DND-41 (cell line): ENCODE results near the gene DEFB129.

ENCODE experiments used
- ATAC-seq: fragments of 200-7000 bp; cut with Tn5 transposase; 3 replicates; pipeline ENCODE4 v1.9.1; 2021; ENCODE audit warnings: low read depth; ENCODE audit not compliant: insufficient read depth
- DNase-seq: peaks from one replicate; pipeline ENCODE4 v3.0.0-alpha.2; 2020
- H2AFZ ChIP-seq: 2 replicates; pipeline ENCODE4 v1.6.0; 2012; ENCODE audit warnings: low read depth, low read length
- H3K27ac ChIP-seq: 2 replicates; pipeline ENCODE4 v1.5.1; 2012; ENCODE audit warnings: low read length, inconsistent platforms
- H3K27me3 ChIP-seq: fragments of 200-600 bp; sonication (generic); 2 replicates; pipeline ENCODE4 v1.6.0; 2012; ENCODE audit warnings: low read length, mild to moderate bottlenecking, inconsistent platforms; ENCODE audit not compliant: insufficient read depth, poor library complexity
- H3K36me3 ChIP-seq: 2 replicates; pipeline ENCODE4 v1.5.1; 2012; ENCODE audit warnings: low read length, inconsistent platforms; ENCODE audit not compliant: insufficient read depth
- H3K4me1 ChIP-seq: 2 replicates; pipeline ENCODE4 v1.5.1; 2012; ENCODE audit warnings: mild to moderate bottlenecking, low read length; ENCODE audit not compliant: insufficient read depth
- H3K4me2 ChIP-seq: 2 replicates; pipeline ENCODE4 v1.6.0; 2012; ENCODE audit warnings: mild to moderate bottlenecking, moderate library complexity, low read length, inconsistent platforms; ENCODE audit not compliant: insufficient read depth
- H3K4me3 ChIP-seq, 2 experiments: fragments of 200-600 bp in 1 of 2; shearing (Covaris generic) in 1 of 2; 2 replicates each; pipeline ENCODE4 v1.5.1; 2012 to 2016; ENCODE audit warnings: inconsistent platforms in 2 of 2, low read length in 2 of 2, mild to moderate bottlenecking in 2 of 2, low read depth in 1 of 2, moderate library complexity in 1 of 2
- H3K79me2 ChIP-seq: 2 replicates; pipeline ENCODE4 v1.6.0; 2012; ENCODE audit warnings: low read length, inconsistent platforms; ENCODE audit not compliant: insufficient read depth
- H3K9ac ChIP-seq: 2 replicates; pipeline ENCODE4 v1.6.0; 2012; ENCODE audit warnings: low read depth, mild to moderate bottlenecking, inconsistent platforms, low read length, moderate library complexity
- H3K9me3 ChIP-seq: 2 replicates; pipeline ENCODE4 v1.5.1; 2012; ENCODE audit warnings: low read length, moderate library complexity, mild to moderate bottlenecking, inconsistent platforms; ENCODE audit not compliant: insufficient read depth, severe bottlenecking
- H4K20me1 ChIP-seq: 2 replicates; pipeline ENCODE4 v1.6.0; 2012; ENCODE audit warnings: low read length; ENCODE audit not compliant: insufficient read depth
- CTCF ChIP-seq: IDR thresholded peaks from 2 replicates; pipeline ENCODE4 v1.5.1; 2012; ENCODE audit warnings: borderline replicate concordance, low read length, moderate library complexity, mild to moderate bottlenecking; ENCODE audit not compliant: poor library complexity, severe bottlenecking; ENCODE audit errors: extremely low read depth
- EZH2 ChIP-seq: IDR thresholded peaks from 3 replicates; pipeline ENCODE4 v1.6.1; 2012; ENCODE audit warnings: borderline replicate concordance, low read depth, mild to moderate bottlenecking, moderate library complexity, low read length, inconsistent platforms; ENCODE audit not compliant: severe bottlenecking

Gene DEFB129

DNA sequence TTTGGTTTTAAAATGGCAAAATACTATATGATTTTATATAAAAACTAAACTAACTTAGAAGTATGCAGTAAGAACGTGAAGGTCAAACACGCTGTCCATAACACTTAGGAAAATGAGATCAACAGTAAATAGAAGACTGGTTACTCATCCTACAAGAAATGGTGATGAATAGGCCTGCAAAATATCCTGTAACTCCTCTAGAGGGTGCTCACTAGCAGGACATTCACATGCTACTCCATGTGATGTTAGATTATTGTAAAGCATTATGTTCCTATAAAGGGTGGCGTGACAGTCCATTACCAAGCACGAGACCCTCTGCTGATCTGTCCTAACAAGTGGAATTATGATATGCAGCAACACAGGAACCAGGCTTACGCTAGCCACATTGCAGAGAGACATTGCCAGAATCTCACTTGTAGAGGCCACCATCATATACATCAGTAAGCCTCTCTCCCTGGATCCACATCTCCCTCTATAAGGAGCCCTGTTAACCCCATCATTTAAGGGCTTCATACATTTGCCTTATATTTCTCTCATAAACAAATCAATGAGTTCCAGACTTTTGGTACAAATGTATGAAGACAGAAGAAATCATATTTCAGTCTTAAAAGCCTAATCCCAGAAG lies 18.0 kb upstream of the DEFB129 start:
- TF ChIP-seq CTCF, result peak; percentile 77
- no peak for TF ChIP-seq EZH2
- H3K27ac ChIP-seq, result no peak overlapping the region
- no peaks in the 10 kb centered on the region for H3K9me3 ChIP-seq
- peaks cover 31% of the 10 kb centered on the region for H3K27me3 ChIP-seq
- H3K36me3 ChIP-seq, result no peaks in the 10 kb centered on the region
- H3K4me1 ChIP-seq, result no peaks in the 10 kb centered on the region
- no peaks in the 10 kb centered on the region for H4K20me1 ChIP-seq
- ATAC-seq, result peak; percentile 80
- no peak overlapping the region for H3K4me3 ChIP-seq
- no peaks in the 10 kb centered on the region for H3K79me2 ChIP-seq
- peak; percentile 20 for DNase-seq
- H3K9ac ChIP-seq, result no peak overlapping the region
- no peak overlapping the region for H2AFZ ChIP-seq
- no peak overlapping the region for H3K4me2 ChIP-seq

- Histone ChIP-seq H3K27me3 (peaks cover 24% of the 10 kb centered on the region), H3K4me3 (no peak overlapping the region), H3K9me3 (no peaks in the 10 kb centered on the region), H3K4me1 (no peaks in the 10 kb centered on the region), H3K4me2 (no peak overlapping the region), H3K27ac (no peak overlapping the region), H3K36me3 (no peaks in the 10 kb centered on the region), H2AFZ (no peak overlapping the region), H4K20me1 (no peaks in the 10 kb centered on the region), H3K79me2 (no peaks in the 10 kb centered on the region), H3K9ac (no peak overlapping the region)
- ATAC-seq (no peak), DNase-seq (no peak)
- TF ChIP-seq EZH2, result no peak
- TF ChIP-seq CTCF, result no peak
Measured at GRCh38 chr20:210809-211502, 16.1 kb upstream of the DEFB129 start.

DNA sequence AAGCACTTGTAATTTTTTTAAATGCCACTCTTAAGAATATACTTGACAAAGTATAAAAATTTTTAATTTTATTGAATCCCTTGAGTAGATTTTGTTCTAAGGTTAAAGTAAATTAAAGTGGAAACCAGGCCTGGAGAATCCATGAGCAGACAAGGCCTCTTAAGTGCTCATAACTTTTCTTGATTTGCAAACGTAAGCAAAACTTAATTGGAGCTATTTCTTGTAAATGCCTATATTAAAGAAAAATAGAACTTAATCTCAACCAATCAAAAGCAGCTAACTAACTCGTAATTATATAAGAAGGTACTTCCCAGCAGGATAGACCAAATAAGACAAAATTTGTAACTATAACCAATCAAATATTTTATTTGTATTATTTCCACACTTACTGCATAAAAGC lies 12.7 kb upstream of the DEFB129 start:
- Histone ChIP-seq H3K9me3 (no peaks in the 10 kb centered on the region), H3K27me3 (peaks cover 32% of the 10 kb centered on the region)
- TF ChIP-seq EZH2, result no peak
- no peak for TF ChIP-seq CTCF

More for the DNA sequence above, 12.7 kb upstream of the DEFB129 start:
- ATAC-seq, result no peak
- Histone ChIP-seq H3K27ac (no peak overlapping the region), H2AFZ (no peak overlapping the region), H3K4me3 (no peak overlapping the region), H3K36me3 (no peaks in the 10 kb centered on the region), H3K4me1 (no peaks in the 10 kb centered on the region), H3K4me2 (no peak overlapping the region), H3K79me2 (no peaks in the 10 kb centered on the region), H3K9ac (no peak overlapping the region), H4K20me1 (no peaks in the 10 kb centered on the region)
- DNase-seq, result no peak
